Measurements from ENCODE around the gene ANKRD37.

ANKRD37 gene

DNA sequence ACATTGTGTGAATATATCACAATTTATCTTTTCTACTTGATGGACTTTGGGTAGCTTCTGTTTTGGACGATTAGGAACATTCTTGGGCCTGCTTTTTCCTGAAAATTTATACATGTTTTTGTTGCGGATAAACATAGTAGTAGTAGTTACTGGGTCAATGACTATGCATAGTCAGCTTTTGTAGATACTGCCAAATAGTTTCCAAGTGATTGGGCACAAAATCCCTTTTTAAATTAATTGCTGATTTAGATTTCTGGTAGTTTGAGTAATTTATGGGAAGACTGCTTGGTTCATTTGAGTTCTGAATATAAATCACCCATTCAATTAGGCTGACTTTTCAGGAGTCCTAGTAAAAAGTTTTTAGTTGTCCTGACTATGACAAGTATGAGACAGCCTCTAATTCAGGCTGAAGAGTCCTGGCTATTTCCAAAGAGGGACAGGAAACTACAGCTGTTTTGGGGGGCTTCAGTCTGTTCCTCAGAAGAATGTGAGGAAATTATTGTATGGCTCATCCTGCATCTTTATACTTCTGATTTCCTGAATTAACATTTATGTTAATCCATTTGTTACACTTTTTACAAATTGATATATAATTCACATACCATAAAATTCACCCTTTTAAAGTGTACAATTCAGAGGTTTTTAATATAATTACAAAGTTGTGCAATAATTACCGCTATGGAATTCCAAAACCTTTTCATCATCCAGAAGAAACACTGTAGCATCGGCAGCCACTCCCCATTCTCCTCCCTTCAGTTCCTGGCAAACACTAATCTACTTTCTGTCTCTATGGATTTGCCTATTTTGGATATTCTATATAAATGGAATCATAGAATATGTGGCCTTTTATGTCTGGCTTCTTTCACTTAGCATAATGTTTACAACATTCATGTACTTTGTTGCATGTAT lies 15.1 kb upstream of the ANKRD37 start:
- no peak for DNase-seq

GRCh38 chr4:185382754-185383153 lies 13.9 kb upstream of the ANKRD37 start:
- no peak for DNase-seq

DNA sequence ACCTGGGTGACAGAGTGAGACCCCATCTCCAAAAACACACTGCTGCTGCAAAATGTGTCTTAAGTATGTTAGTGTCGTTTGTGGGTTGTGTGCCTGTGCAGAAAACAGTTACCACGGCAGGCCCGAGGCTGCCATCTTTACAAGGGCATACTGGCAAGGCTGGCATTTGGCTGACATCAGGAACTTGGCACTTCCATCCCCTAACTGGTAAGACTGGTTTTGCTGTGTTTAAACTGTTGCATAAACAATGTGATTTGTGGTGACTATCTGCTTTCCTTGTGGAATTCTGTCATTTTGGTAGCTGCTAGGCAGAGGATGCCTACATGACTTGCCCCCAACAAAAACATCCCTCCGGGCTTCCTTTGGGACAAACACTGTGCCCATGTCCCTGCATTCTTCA lies 13.2 kb upstream of the ANKRD37 start:
- DNase-seq: no peak

GRCh38 chr4:185384061-185384460 lies 12.6 kb upstream of the ANKRD37 start:
- DNase-seq: no peak

GRCh38 chr4:185384930-185385331 lies 11.7 kb upstream of the ANKRD37 start:
- no peak for DNase-seq

DNA sequence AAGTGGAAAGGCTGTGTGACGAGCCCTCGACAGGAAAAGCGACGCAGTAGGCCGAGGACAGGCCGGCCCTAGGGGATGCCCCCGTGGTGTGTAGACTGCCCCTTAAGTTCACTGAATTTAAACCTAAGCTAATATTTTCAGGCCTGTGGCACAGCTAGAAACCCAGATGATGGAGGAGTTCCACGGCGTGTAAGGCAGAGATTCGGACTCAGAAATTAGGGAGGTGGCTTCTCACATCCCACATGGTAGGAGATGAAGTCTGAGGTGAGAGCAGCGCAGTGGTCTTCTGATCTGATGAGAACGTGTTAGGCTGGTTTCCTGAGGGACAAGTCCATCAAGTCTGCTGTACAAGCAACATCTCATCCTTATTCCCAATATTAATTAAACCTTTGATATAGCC lies 8.7 kb upstream of the ANKRD37 start:
- DNase-seq: no peak

DNA sequence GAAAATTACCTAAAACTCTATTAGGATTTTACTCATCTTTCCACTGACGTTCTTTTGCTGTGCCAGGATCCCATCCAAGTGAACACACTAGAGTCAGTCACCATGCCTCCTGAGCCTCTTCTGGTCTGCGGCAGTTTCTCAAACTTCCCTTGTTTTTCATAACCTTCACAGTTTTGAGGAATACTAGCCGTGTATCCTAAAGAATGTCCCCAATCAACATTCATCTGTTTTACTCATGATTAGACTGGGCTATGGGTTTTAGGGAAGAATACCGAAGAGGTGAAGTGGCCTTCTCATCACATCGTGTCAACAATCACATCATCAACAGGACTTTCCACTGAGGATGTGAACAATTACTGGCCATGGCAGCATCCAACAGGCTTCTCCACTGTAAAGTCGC lies 5.7 kb upstream of the ANKRD37 start:
- DNase-seq: no peak

- no peak for DNase-seq
Observed at GRCh38 chr4:185392156-185392555, 4.5 kb upstream of the ANKRD37 start.

DNA sequence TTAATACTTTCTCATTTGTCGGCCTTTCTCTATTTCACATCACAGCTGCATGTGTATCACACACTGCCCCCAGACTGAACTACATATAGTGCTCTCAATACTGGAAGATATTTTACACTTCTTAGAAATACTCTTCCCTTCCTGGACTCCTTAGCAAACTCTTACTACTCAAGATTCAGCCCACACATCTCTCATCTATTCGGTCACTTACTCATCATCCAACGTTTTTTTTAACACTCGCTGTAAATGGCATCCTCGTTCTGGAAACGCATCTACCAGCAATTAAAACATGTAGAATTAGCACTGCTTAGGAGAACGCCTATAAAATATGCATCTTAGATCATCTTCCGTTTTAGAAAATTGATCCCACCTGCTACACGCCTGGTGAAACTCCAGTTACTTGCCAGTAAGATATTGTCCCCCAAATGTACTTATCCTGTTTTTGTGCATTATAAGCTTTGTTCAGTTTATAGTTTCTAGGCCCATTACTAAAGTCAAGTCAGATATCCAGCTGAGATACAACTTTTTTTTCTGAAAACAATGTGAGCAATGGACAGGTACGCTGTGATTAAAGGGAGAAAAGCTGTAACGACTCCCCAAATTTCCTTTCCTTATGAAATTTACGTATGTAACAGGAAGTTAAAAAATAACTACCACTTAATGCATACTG lies 1.9 kb upstream of the ANKRD37 start:
- DNase-seq: no peak

DNA sequence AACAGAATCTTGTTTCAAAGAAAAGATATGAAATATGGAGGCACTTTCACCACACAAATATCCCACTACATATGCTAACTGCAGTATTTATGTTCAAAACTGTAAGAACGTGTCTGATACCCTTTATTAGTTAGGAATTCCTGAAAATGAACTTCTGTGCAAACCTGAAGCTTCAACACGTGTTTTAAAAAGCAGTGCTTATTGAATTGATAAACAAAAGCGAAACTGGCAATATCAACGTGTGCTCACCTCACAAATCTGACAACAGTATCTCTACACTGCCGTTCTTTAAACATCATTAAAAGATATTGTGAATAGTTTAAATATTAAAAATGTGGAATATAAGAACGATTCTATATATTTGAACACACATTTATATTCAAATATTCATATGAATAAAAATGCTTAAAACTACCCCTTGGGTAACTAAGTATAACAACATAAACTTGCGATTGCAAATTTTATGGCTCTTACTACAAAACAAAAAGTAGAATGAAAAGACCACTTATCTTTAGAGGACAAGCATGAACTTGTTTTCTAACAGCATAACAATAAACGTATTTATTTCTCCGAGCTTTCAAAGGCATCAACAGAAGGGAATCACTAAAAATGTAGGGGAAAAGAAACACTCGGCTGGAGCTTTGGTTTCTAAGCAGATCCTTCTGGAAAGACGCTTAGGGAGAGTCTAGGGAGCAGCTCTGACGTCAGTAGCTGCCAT lies 1.2 kb upstream of the ANKRD37 start, which contains the start of gene LRP2BP:
LRP2BP (minus strand) TSS at position 687 of the 718 bp plus-strand sequence. CDS start 17,738 bp downstream, outside the sequence.
- no peak for DNase-seq

DNA sequence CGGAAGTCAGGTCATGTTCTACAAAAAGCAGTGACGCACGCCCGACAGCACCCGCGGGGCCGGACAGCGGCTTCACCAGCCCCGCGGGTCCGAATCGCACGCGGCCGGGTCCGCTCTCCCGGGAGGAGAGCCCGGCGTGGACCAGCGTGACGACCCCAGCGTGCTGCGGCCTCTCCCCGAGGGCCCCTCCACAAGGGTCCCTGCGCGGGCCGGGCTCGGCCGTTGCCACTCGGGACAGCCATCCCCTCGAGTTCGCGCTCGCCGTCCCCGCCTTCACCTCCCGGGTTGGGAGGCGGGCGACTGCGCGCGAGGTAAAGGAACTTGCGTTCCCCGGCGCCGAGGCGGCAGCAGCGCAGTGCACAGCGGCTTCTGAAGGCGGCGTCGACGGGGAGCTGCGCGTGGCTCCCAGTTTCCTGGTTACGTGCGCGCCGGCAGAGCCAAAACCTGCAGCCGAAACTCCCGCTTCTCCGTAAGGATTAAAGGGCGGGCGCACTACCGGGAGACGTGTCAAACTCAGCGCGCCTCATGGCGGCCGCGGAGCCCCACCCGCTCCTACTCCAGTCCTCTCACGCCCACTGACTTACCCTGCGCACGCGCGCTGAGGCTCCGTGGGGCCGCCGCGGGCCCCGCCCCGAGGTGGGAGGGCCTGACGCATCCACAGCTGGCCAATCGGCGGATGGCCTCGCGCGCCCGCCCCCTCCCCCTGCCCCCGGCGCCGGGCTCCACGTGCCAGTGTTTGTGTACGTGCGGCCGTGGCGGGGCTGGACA lies 501 bp upstream of the ANKRD37 start:
- DNase-seq: peak; percentile 97

DNA sequence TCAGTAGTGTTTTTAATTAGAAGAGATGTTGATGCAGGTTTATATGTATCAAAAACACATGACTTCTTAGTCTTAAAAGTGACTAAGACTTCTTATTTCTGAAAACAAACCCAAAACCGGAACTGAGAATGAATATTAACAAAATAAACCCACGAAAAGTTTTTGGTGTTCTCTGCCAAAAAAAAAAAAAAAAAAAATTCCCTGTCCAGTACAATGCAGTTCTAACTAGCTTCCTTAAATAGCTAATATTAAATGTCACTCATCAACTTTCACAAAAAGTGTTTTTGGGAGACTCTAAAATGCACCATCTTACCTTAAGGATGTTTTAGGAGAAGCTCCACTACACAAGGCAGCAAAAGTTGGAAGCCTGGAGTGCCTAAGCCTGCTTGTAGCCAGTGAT lies 2.0 kb downstream of the ANKRD37 start:
- no peak for DNase-seq

- DNase-seq: no peak
Observed at GRCh38 chr4:185399466-185399865, 2.8 kb downstream of the ANKRD37 start.

- no peak for DNase-seq
Observed at GRCh38 chr4:185404031-185404430, 7.4 kb downstream of the ANKRD37 start.

GRCh38 chr4:185405296-185405999 lies 8.8 kb downstream of the ANKRD37 start:
- DNase-seq: no peak

DNA sequence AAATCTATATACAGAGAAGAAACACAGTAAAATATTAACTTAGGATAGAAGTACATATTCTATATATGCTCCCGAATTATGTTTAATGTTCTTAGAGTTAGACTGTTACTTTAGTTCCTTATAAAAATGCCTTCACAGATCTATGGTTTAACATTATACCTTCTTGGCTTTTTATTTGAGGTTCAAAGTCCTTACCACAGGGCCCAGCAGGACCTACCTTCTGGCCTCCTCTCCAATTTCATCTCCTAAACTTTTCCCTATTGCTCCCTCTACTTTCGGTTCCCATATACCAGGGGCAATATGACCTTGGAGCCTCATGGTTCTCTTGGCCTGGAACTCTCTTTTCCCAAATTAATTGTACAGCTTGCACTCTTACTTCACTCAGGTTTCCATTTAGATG lies 11.8 kb downstream of the ANKRD37 start:
- DNase-seq: no peak

GRCh38 chr4:185411849-185412248 lies 15.2 kb downstream of the ANKRD37 start:
- no peak for DNase-seq

DNA sequence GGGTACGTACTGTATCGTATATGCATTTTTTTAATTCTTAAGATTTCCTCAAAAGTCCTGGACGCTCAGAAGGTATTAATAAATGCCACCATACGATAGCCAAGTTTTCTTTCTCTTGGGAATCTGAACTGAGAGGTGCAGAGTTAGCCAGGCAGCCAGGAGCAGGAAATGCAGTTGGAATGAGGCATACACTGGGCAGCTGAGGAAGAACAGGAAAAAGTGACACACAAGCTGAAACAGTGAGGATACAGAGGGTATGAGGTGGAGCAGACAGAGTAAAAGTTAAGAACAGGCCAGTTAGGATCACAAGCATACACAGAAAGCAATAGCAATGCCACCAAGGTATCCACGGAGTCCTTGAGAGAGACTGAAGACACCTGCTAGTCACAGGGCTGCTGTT lies 15.8 kb downstream of the ANKRD37 start:
- DNase-seq: no peak

GRCh38 chr4:185416955-185417354 lies 20.3 kb downstream of the ANKRD37 start:
- DNase-seq: no peak

DNA sequence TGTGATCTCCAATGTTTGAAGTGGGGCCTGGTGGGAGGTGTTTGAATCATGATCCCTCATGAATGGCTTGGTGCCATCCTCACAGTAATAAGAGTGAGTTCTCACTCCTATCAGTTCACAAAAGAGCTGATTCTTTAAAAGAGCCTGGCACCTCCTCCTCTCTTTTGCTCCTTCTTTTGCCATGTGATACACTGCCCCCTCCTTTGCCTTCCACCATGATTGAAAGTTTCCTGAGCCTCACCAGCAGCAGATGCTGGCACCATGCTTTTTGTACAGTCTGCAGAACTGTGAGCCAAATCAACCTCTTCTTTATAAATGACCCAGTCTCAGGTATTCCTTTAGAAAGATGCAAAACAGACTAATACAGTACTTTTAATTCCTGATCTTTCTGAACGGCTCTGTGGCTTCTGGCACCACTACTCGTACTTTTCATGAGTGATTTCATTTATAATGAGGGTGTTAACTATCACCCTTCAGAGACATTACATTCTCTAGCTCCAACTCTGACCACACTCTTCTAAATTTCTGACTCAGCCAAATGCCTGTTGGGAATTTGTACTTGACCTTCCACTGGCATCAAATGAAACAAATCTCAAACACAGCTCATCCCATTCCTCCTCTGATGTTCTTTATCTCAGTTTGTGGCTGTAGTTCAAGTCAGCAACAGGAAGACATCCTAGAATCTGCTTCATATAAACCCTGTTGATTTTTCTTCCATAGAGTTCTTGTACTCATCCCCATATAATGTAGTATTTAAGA lies 24.9 kb downstream of the ANKRD37 start:
- no peak for DNase-seq

DNA sequence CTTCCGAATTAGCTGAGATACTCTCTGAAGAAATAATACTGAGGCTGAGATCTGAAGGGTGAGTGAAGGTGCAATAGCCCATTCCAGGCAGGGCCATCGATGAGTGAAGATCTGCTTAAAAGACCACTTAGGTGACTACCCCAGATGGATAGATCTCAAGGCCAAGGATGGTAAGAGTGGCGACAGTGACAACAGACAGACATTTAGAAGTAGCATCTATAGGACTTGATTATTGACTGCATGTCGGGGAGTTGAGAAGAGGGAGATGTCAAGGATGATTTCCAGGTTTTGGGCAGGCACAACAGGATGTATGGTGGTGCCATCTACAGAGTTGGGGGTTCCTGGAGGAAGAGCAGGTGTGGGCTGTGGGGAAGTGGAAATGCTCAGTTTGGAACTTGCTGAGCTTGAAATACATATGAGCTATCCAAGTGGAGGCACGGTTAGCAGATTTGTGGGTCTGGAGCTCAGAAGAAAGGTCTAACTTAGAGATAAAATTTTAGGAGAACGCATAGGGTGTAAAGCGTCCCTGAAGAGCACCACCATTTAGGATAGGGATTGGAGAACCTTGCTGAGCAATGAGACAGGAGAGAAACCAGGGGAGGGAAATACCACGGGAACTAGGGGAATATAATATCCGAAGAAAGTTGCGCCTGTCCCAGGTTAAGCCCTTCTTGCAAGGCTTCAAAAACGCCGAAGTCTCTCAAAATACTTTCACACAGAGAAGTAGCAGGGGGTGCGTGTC lies 28.4 kb downstream of the ANKRD37 start:
- DNase-seq: no peak

All from activated naive CD4-positive, alpha-beta T cell treated with anti-CD3 and anti-CD28 coated beads, Interleukin-2, amount 50 U/mL, for 16 hours (primary cell).